ENCODE results near the gene RCHY1. TPM values are rescaled to one million over a fixed set of nuclear protein-coding genes. Genes with fewer than 3 reads are reported as not detected.

RCHY1 gene
- total RNA-seq, 1 donor from 2014 or later = 33.4 TPM

GRCh38 chr4:75498041-75498440, 16.2 kb downstream of the RCHY1 start:
- Mint-ChIP-seq H3K4me3 (no peak overlapping the region), H3K36me3 (peaks cover 48% of the 10 kb centered on the region), H3K9me3 (peaks cover 25% of the 10 kb centered on the region), H3K4me1 (no peaks in the 10 kb centered on the region), H3K27me3 (ENCODE audit: insufficient read depth, low read depth) (no peaks in the 10 kb centered on the region), H3K27ac (no peak overlapping the region)
- Histone ChIP-seq H3F3A (ENCODE audit: low read depth) (no peaks in the 10 kb centered on the region), H4K20me1 (ENCODE audit: low read depth) (no peaks in the 10 kb centered on the region), H3K4me3 (no peak overlapping the region), H3K4me2 (no peak overlapping the region), H3K79me2 (ENCODE audit: low read depth) (peaks cover 14% of the 10 kb centered on the region), H3K9ac (no peak overlapping the region), H3K36me3 (peaks cover 3% of the 10 kb centered on the region), H3K4me1 (no peaks in the 10 kb centered on the region), H3K27ac (no peak overlapping the region), H3K27me3 (no peaks in the 10 kb centered on the region), H3K9me3 (ENCODE audit: low read depth) (peaks cover 10% of the 10 kb centered on the region), H2AFZ (replicated peaks) (no peak overlapping the region)
- DNase-seq (ENCODE audit: low spot score) = no peak
- no peak for TF ChIP-seq EZH2 (IDR thresholded peaks at IDR 0.05)
- TF ChIP-seq EZH2phosphoT487 (IDR thresholded peaks at IDR 0.05) = no peak
- no peak for TF ChIP-seq CTCF (IDR thresholded peaks at IDR 0.05)

GRCh38 chr4:75497133-75497532, 17.1 kb downstream of the RCHY1 start:
- Histone ChIP-seq H3K4me3 (no peak overlapping the region), H2AFZ (replicated peaks) (no peak overlapping the region), H3K27ac (no peak overlapping the region), H3K9me3 (ENCODE audit: low read depth) (peaks cover 10% of the 10 kb centered on the region), H3K4me1 (no peaks in the 10 kb centered on the region), H3F3A (ENCODE audit: low read depth) (no peaks in the 10 kb centered on the region), H3K4me2 (no peak overlapping the region), H4K20me1 (ENCODE audit: low read depth) (no peaks in the 10 kb centered on the region), H3K79me2 (ENCODE audit: low read depth) (peaks cover 14% of the 10 kb centered on the region), H3K9ac (no peak overlapping the region), H3K27me3 (no peaks in the 10 kb centered on the region), H3K36me3 (peaks cover 3% of the 10 kb centered on the region)
- H3K9me3 Mint-ChIP-seq = peaks cover 25% of the 10 kb centered on the region
- H3K4me3 Mint-ChIP-seq = no peak overlapping the region
- DNase-seq (ENCODE audit: low spot score) = no peak
- no peaks in the 10 kb centered on the region for H3K4me1 Mint-ChIP-seq
- H3K27me3 Mint-ChIP-seq (ENCODE audit: insufficient read depth, low read depth) = no peaks in the 10 kb centered on the region
- H3K27ac Mint-ChIP-seq = no peak overlapping the region
- peaks cover 44% of the 10 kb centered on the region for H3K36me3 Mint-ChIP-seq
- TF ChIP-seq EZH2 (IDR thresholded peaks at IDR 0.05) (no peak), EZH2phosphoT487 (IDR thresholded peaks at IDR 0.05) (no peak), CTCF (IDR thresholded peaks at IDR 0.05) (no peak)

GRCh38 chr4:75496406-75496805, 17.8 kb downstream of the RCHY1 start:
- peaks cover 3% of the 10 kb centered on the region for H3K36me3 ChIP-seq
- TF ChIP-seq EZH2 (IDR thresholded peaks at IDR 0.05) = no peak
- no peak for TF ChIP-seq EZH2phosphoT487 (IDR thresholded peaks at IDR 0.05)
- no peak for TF ChIP-seq CTCF (IDR thresholded peaks at IDR 0.05)
- DNase-seq (ENCODE audit: low spot score) = no peak

More at GRCh38 chr4:75496406-75496805, 17.8 kb downstream of the RCHY1 start:
- Histone ChIP-seq H3K4me3 (no peak overlapping the region), H3K27me3 (no peaks in the 10 kb centered on the region), H3K79me2 (ENCODE audit: low read depth) (peaks cover 14% of the 10 kb centered on the region), H3K9ac (no peak overlapping the region), H2AFZ (replicated peaks) (no peak overlapping the region), H3K4me1 (no peaks in the 10 kb centered on the region), H3K4me2 (no peak overlapping the region), H4K20me1 (ENCODE audit: low read depth) (no peaks in the 10 kb centered on the region), H3F3A (ENCODE audit: low read depth) (no peaks in the 10 kb centered on the region), H3K27ac (no peak overlapping the region), H3K9me3 (ENCODE audit: low read depth) (peaks cover 10% of the 10 kb centered on the region)
- peaks cover 43% of the 10 kb centered on the region for H3K36me3 Mint-ChIP-seq
- H3K27me3 Mint-ChIP-seq (ENCODE audit: insufficient read depth, low read depth) = no peaks in the 10 kb centered on the region
- no peak overlapping the region for H3K4me3 Mint-ChIP-seq
- H3K4me1 Mint-ChIP-seq = no peaks in the 10 kb centered on the region
- no peak overlapping the region for H3K27ac Mint-ChIP-seq
- peaks cover 25% of the 10 kb centered on the region for H3K9me3 Mint-ChIP-seq

All from neural progenitor cell (in vitro differentiated cells).